ENCODE data around the gene EMILIN1.

DNA sequence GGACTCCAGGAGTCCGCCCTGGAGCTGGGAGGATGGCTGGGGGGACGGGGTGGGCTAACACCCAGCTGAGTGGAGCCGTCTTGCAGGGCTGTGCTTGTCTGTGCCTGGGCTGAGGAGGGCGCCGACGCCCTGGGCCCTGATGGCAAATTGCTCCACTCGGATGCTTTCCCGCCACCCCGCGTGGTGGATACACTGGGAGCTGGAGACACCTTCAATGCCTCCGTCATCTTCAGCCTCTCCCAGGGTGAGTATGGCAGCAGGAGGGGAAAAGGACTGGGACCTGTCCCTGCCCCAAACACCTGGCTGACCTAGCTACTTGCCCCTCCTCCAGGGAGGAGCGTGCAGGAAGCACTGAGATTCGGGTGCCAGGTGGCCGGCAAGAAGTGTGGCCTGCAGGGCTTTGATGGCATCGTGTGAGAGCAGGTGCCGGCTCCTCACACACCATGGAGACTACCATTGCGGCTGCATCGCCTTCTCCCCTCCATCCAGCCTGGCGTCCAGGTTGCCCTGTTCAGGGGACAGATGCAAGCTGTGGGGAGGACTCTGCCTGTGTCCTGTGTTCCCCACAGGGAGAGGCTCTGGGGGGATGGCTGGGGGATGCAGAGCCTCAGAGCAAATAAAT, 21.0 kb downstream of the EMILIN1 start:
- TF ChIP-seq CTBP1 (IDR thresholded peaks at IDR 0.05; ENCODE audit: borderline replicate concordance) (no peak), BHLHE40 (IDR thresholded peaks at IDR 0.05; ENCODE audit: borderline replicate concordance) (no peak), L3MBTL2 (conservative IDR thresholded peaks at IDR 0.05) (no peak), ZNF384 (IDR thresholded peaks at IDR 0.05) (no peak), TARDBP (IDR thresholded peaks at IDR 0.05) (no peak), FOXK2 (IDR thresholded peaks at IDR 0.05) (no peak), ARNT (IDR thresholded peaks at IDR 0.05) (no peak), FOXA1 (IDR thresholded peaks at IDR 0.05) (no peak)
- TF ChIP-seq, protein P1, sequence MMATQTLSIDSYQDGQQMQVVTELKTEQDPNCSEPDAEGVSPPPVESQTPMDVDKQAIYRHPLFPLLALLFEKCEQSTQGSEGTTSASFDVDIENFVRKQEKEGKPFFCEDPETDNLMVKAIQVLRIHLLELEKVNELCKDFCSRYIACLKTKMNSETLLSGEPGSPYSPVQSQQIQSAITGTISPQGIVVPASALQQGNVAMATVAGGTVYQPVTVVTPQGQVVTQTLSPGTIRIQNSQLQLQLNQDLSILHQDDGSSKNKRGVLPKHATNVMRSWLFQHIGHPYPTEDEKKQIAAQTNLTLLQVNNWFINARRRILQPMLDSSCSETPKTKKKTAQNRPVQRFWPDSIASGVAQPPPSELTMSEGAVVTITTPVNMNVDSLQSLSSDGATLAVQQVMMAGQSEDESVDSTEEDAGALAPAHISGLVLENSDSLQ (IDR thresholded peaks at IDR 0.05) = no peak
